Heart right ventricle (tissue), 16 donors: Measurements from ENCODE around the gene AP1M1. TPM values are rescaled to one million over a fixed set of nuclear protein-coding genes. Genes with fewer than 3 reads are reported as not detected.

Source experiments
- ATAC-seq, 8 donors: fragments of 200-7000 bp; cut with Tn5 transposase; one replicate each; pipeline ENCODE4 v1.9.1; 2020; ENCODE audit warnings: mild to moderate bottlenecking in 8 of 8, moderate library complexity in 8 of 8, moderate number of reproducible peaks in 1 of 8
- DNase-seq, 2 donors: peaks; one replicate each; pipeline ENCODE4 v3.0.0-alpha.2; 2020
- H3K27ac ChIP-seq, 10 donors: fragments of 200-600 bp; sonication (generic) in 2 of 10; one replicate each; pipeline versions ENCODE4 v1.5.0 to v1.8.0; 2020 to 2022; ENCODE audit warnings: mild to moderate bottlenecking in 3 of 10
- H3K27me3 ChIP-seq, 7 donors: fragments of 200-600 bp; one replicate each; pipeline ENCODE4 v1.8.0; 2021 to 2022; ENCODE audit warnings: mild to moderate bottlenecking in 2 of 7
- H3K36me3 ChIP-seq, 9 donors: fragments of 200-600 bp; sonication (generic) in 1 of 9; one replicate each; pipeline versions ENCODE4 v1.5.0 to v1.8.0; 2020 to 2022; ENCODE audit warnings: mild to moderate bottlenecking in 2 of 9
- H3K4me1 ChIP-seq, 9 donors: fragments of 200-600 bp; sonication (generic) in 1 of 9; one replicate each; pipeline versions ENCODE4 v1.5.0 to v1.8.0; 2020 to 2022; ENCODE audit warnings: mild to moderate bottlenecking in 4 of 9
- H3K4me3 ChIP-seq, 10 donors: fragments of 200-600 bp; sonication (generic) in 2 of 10; one replicate each; pipeline versions ENCODE4 v1.5.0 to v1.8.0; 2020 to 2022; ENCODE audit warnings: mild to moderate bottlenecking in 7 of 10, moderate library complexity in 2 of 10
- H3K9me3 ChIP-seq, 11 donors: fragments of 200-600 bp in 10 of 11; sonication (generic) in 2 of 11; one replicate each; pipeline versions ENCODE4 v1.5.0 to v1.8.0; 2013 to 2022; ENCODE audit warnings: mild to moderate bottlenecking in 2 of 11, control low read depth in 1 of 11, moderate library complexity in 1 of 11
- WGBS, 2 donors: extraction: QIAGEN DNeasy Blood & Tissue Kit; methylation state at CpG; one replicate each; pipeline ENCODE4 v1.1.7; 2013; ENCODE audit warnings: inconsistent platforms in 1 of 2; 5-methylcytosine and 5-hydroxymethylcytosine counted together
- intact Hi-C, 10 donors: fragments of 100-400 bp; cut with DNase I; formaldehyde crosslinking; loops; one replicate each; pipeline versions ENCODE4 v1.11.1 to v1.14.2; 2022
- polyA plus RNA-seq, 2 donors: library from polyadenylated mRNA; stranded (reverse); fragments of 200-250 nt; gene quantifications; one replicate each; pipeline ENCODE4 v1.2.3, GENCODE V29; 2013
- total RNA-seq, 10 donors: library from RNA; stranded (reverse); fragmentation: NEBNext Ultra II Directional in 3 of 10; extraction: Animal tissue kit (Norgen Biotek cat#: 25700) in 3 of 10; gene quantifications; one replicate each; pipeline versions ENCODE4 v1.2.1 to v1.2.4, GENCODE V29; 2021 to 2023
- TF ChIP-seq, protein P1 (sequence below), 9 donors: fragments of 200-600 bp; sonication (generic) in 2 of 9; IDR thresholded peaks; one replicate each; pipeline versions ENCODE4 v1.5.0 to v1.8.0; 2021 to 2022; ENCODE audit warnings: antibody characterized with exemption in 9 of 9, mild to moderate bottlenecking in 5 of 9, moderate library complexity in 1 of 9
- donor health status: Arrhythmogenic right ventricular cardiomyopathy.
- donor health status: ischemic (EF 13 %, LVEDD 7.1; RV severe dilation, severe dysfunction).
- donor health status: healthy with polysubstance abuse.
- donor health status: DM: no; HTN: yes; CAD: no.
- donor health status: DM: no; HTN: no; CAD: no.
- donor health status: ischemic (EF 25% LVEDD 6.9; RV normal size, moderate dysfunction).
- donor health status: ischemic (EF 25% LVEDD 5.7; RV mildly dilated, moderate dysfunction).
- donor health status: healthy.
- donor health status: DM: yes; HTN: yes; CAD: no.
- donor health status: Ischemic cardiomyopathy.
- donor health status: ischemic (EF 35%, LVEDD 5.7; RV mildly dilated, moderate dysfunction).
- donor health status: nonischemic (EF 11% LVEDD 7.7; RV severe dilation, severe dysfunction).
- donor health status: DM: yes; HTN: yes; CAD: no.
- donor health status: PGD.
- donor health status: ischemic (EF 29% LVEDD 5.4; RV normal size, mild dysfunction).
- donor health status: nonischemic (EF 23%, LVEDD 6.1; RV moderate dilation, normal function).

The AP1M1 gene
- total and polyA plus RNA-seq, 12 donors: 25.5 to 79.0 (median 47.0) TPM

DNA sequence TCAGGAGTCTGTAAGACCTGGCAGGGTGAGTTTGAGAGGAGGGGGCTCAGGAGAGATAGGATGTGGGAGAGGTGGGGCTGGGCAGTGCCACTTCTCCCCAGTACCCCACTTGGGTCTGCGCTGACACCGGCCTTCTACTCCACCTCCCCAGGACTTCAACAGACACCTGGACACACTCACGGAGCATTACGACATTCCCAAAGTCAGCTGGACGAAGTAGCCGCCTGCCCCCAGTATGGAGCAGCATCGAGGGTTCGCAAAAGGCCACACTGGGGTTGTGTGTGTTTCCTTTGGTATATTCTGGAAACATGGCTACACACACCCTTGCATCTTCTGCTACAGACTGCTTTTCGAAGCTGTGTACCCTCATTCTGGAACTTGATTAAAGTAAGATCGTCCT is 7.0 kb upstream of the AP1M1 start:
- peak in 1 of 8 donors; percentile 16 for ATAC-seq
- H3K27me3 ChIP-seq: no peaks in the 10 kb centered on the region
- TF ChIP-seq, protein P1, sequence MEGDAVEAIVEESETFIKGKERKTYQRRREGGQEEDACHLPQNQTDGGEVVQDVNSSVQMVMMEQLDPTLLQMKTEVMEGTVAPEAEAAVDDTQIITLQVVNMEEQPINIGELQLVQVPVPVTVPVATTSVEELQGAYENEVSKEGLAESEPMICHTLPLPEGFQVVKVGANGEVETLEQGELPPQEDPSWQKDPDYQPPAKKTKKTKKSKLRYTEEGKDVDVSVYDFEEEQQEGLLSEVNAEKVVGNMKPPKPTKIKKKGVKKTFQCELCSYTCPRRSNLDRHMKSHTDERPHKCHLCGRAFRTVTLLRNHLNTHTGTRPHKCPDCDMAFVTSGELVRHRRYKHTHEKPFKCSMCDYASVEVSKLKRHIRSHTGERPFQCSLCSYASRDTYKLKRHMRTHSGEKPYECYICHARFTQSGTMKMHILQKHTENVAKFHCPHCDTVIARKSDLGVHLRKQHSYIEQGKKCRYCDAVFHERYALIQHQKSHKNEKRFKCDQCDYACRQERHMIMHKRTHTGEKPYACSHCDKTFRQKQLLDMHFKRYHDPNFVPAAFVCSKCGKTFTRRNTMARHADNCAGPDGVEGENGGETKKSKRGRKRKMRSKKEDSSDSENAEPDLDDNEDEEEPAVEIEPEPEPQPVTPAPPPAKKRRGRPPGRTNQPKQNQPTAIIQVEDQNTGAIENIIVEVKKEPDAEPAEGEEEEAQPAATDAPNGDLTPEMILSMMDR (IDR thresholded peaks at IDR 0.05): no peak
- peak overlapping the region in 1 of 10 donors; percentile 15 for H3K27ac ChIP-seq
- no peak overlapping the region for H3K4me3 ChIP-seq
- no peak for DNase-seq
- 71 to 76% methylated on average over 10 of the region's 10 CpGs for WGBS, 2 donors
- H3K4me1 ChIP-seq: peaks cover 0 to 33% (median 23%) of the 10 kb centered on the region in 9 donors
- no peaks in the 10 kb centered on the region for H3K9me3 ChIP-seq
- peaks cover 0 to 73% (median 29%) of the 10 kb centered on the region in 9 donors for H3K36me3 ChIP-seq
- intact Hi-C loops: no loop called here

DNA sequence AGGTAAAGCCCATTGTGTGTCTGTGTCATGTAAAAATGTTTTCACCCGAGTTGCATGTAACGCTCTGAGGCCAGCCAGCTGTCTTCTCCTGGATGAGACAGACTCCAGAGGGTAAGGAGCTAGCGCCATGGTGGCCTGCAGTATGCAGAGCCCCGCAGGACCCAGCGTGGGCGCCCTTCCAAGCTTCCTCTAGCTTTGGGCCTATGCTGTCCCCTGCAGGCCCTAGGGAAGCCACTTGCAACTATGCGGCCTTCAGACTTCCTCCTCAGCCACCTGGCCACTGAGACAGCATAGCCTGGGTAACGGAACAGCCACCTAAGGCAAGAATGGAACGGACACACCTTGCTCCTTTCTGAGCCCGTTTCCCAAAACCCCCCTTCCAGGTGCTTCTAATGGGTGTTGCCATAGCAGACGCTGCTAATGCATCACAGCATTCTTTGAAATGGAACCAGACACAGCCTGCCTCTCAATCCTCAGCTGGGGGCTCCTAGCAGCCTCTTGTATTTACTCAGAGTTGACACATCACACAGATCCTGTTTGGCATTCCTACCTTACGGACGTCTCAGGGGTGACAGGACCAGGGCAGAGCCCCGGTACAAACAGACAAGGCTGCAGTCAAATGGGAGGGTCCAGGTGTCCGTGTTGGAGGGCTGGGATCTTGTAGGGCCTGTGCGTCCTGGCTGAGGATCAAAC is 6.3 kb upstream of the AP1M1 start:
- Histone ChIP-seq H3K27ac (no peak overlapping the region), H3K4me1 (peaks cover 0 to 27% (median 16%) of the 10 kb centered on the region in 9 donors), H3K4me3 (no peak overlapping the region), H3K9me3 (no peaks in the 10 kb centered on the region), H3K36me3 (peaks cover 0 to 73% (median 29%) of the 10 kb centered on the region in 9 donors), H3K27me3 (no peaks in the 10 kb centered on the region)
- intact Hi-C loops: no loop called here
- WGBS, 2 donors: 64 to 77% methylated on average over 16 of the region's 16 CpGs
- no peak for DNase-seq
- peak in 3 of 8 donors; percentile 21 to 34 (median 26) for ATAC-seq
- TF ChIP-seq, protein P1 (IDR thresholded peaks at IDR 0.05): no peak

DNA sequence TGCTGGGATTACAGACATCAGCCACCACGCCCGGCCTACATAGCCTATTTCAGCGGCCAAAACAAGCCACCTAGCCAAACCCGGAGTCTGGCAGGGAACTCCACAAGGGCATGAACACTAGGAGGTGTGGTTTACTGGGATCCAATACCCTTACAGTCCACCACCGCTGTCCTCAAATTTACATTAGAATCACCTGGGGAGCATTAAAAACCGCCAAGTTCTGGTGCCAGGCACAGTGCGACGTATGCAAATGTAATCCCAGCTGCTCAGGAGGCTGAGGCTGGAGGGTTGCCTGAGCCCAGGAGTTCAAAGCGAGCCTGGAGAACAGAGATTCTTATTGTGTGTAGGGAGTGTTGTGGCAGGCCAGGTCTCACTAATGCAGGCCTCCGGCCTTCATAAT is 4.2 kb upstream of the AP1M1 start:
- intact Hi-C loops: no loop called here
- H3K27me3 ChIP-seq: no peaks in the 10 kb centered on the region
- H3K9me3 ChIP-seq: no peaks in the 10 kb centered on the region
- WGBS, 2 donors: 88 to 93% methylated on average over 10 of the region's 10 CpGs
- TF ChIP-seq, protein P1 (IDR thresholded peaks at IDR 0.05): no peak
- peaks cover 0 to 52% (median 29%) of the 10 kb centered on the region in 9 donors for H3K36me3 ChIP-seq
- no peak for DNase-seq
- peaks cover 0 to 34% (median 23%) of the 10 kb centered on the region in 9 donors for H3K4me1 ChIP-seq
- H3K4me3 ChIP-seq: no peak overlapping the region
- H3K27ac ChIP-seq: no peak overlapping the region
- ATAC-seq: no peak

DNA sequence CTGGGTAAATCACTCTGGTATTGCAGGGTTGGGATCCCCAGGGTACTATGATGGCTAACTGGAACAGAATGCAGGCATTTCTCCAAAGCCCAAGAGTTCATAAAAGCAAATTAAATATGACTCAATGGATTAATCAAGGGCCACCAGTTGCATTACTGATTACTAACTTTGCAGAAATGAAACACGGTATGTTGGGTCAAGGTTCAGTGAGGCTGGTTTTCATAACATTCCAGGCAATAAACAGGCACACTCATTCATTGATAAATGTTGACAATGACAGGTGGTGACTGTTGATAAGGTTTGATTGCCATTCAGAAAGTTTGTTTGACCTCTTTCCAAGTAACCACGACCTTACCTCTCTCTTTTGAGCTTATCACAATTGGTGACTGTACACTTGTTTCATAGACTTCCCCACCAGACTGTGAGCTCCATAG is 506 bp upstream of the AP1M1 start:
- peak overlapping the region in 9 of 10 donors; percentile 80 to 94 (median 89) for H3K27ac ChIP-seq
- H3K36me3 ChIP-seq: peaks cover 0 to 35% (median 8%) of the 10 kb centered on the region in 9 donors
- H3K27me3 ChIP-seq: no peaks in the 10 kb centered on the region
- H3K4me3 ChIP-seq: peak overlapping the region in 9 of 10 donors; percentile 71 to 100 (median 93)
- no peak for DNase-seq
- TF ChIP-seq, protein P1 (IDR thresholded peaks at IDR 0.05): no peak
- H3K4me1 ChIP-seq: peaks cover 10 to 38% (median 27%) of the 10 kb centered on the region in 9 donors
- WGBS, 2 donors: 33 to 34% methylated on average over 2 of the region's 2 CpGs
- H3K9me3 ChIP-seq: no peaks in the 10 kb centered on the region
- ATAC-seq: no peak
- intact Hi-C loops: no loop called here
